ENCODE measurements around the gene RASGEF1C. TPM values are rescaled to one million over a fixed set of nuclear protein-coding genes. Genes with fewer than 3 reads are reported as not detected.

Gene RASGEF1C
- total RNA-seq, 1 donor, result under 0.01 TPM

DNA sequence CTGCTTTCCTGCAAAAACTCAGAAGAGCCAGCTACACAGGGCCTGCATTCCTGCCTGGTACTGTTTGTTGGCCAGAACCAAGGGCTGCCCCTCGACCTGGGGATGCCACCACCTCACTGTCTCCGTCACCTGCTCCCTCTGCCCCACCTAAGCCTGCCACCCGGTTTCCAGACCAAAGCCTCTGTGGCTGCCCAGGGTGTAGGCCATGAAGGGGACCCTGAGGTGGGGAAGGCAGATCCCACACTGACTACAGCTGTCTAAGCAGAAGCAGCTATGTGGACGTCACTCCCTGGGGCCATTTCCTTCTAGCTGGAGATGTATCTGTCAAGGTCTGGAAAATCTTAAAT is 35.8 kb downstream of the RASGEF1C start:
- Histone ChIP-seq H2AFZ (ENCODE audit: low read length) (no peak overlapping the region), H3K4me1 (ENCODE audit: insufficient read depth, low read length) (peaks cover 10% of the 10 kb centered on the region), H3K27ac (ENCODE audit: low read depth, low read length) (no peak overlapping the region), H3K27me3 (ENCODE audit: insufficient read depth, low read length) (peaks cover 14% of the 10 kb centered on the region), H3K9me3 (ENCODE audit: low read depth, low read length) (no peaks in the 10 kb centered on the region), H3K36me3 (ENCODE audit: insufficient read depth, low read length) (no peaks in the 10 kb centered on the region), H3K4me3 (ENCODE audit: insufficient read depth, low read length) (no peak overlapping the region), H4K20me1 (ENCODE audit: insufficient read depth, low read length) (no peaks in the 10 kb centered on the region), H3K79me2 (ENCODE audit: insufficient read depth, low read length) (no peaks in the 10 kb centered on the region), H3K4me2 (ENCODE audit: insufficient read depth, low read length) (no peak overlapping the region)
- TF ChIP-seq, protein P1, sequence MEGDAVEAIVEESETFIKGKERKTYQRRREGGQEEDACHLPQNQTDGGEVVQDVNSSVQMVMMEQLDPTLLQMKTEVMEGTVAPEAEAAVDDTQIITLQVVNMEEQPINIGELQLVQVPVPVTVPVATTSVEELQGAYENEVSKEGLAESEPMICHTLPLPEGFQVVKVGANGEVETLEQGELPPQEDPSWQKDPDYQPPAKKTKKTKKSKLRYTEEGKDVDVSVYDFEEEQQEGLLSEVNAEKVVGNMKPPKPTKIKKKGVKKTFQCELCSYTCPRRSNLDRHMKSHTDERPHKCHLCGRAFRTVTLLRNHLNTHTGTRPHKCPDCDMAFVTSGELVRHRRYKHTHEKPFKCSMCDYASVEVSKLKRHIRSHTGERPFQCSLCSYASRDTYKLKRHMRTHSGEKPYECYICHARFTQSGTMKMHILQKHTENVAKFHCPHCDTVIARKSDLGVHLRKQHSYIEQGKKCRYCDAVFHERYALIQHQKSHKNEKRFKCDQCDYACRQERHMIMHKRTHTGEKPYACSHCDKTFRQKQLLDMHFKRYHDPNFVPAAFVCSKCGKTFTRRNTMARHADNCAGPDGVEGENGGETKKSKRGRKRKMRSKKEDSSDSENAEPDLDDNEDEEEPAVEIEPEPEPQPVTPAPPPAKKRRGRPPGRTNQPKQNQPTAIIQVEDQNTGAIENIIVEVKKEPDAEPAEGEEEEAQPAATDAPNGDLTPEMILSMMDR (IDR thresholded peaks at IDR 0.05; ENCODE audit: extremely low read depth, low read depth, low read length), result no peak
- peak; percentile 59 for DNase-seq (ENCODE audit: insufficient read length, low spot score, missing footprints)

DNA sequence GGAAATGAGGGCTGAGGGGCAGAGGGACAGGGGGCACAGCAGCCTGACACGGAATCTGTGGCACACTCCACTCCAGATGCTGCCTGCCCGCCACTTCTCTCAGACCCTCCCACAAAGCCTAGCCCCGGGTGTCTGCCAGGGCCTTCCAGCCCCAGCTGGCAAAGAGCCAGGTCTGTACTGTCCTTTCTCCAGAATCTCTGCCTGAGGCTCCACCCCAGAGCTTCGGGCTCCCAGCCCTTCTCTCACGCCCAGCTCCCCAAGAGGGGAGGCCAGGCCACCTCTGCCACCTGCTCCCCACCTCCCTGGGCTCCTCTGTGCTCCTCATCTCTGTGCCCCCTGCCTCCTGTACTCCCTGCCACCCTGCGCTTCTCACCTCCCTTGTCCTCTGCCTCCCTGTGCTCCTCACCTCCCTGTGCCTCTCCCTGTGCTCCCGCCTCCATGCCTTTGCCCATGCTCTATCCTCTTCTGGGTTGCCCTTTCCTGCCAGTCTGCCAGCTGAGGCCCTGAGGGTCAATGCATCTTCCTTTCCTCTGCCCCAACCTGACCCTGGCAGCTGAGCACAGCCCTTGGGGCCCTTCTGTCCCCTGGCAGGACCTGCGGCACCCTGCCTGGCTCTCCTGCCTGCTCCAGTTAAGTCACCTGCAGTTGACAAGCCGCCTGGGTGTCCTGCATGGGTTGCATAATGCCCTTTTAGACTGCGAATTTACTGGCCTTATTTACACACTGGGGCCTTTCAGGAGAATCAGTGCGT is 36.4 kb downstream of the RASGEF1C start:
- Histone ChIP-seq H3K9me3 (ENCODE audit: low read depth, low read length) (no peaks in the 10 kb centered on the region), H3K79me2 (ENCODE audit: insufficient read depth, low read length) (no peaks in the 10 kb centered on the region), H4K20me1 (ENCODE audit: insufficient read depth, low read length) (no peaks in the 10 kb centered on the region), H3K36me3 (ENCODE audit: insufficient read depth, low read length) (no peaks in the 10 kb centered on the region), H2AFZ (ENCODE audit: low read length) (no peak overlapping the region), H3K27ac (ENCODE audit: low read depth, low read length) (no peak overlapping the region), H3K4me2 (ENCODE audit: insufficient read depth, low read length) (no peak overlapping the region), H3K4me1 (ENCODE audit: insufficient read depth, low read length) (peaks cover 9% of the 10 kb centered on the region), H3K4me3 (ENCODE audit: insufficient read depth, low read length) (no peak overlapping the region), H3K27me3 (ENCODE audit: insufficient read depth, low read length) (peaks cover 14% of the 10 kb centered on the region)
- TF ChIP-seq, protein P1 (IDR thresholded peaks at IDR 0.05; ENCODE audit: extremely low read depth, low read depth, low read length), result no peak
- DNase-seq (ENCODE audit: insufficient read length, low spot score, missing footprints), result peak; percentile 63

DNA sequence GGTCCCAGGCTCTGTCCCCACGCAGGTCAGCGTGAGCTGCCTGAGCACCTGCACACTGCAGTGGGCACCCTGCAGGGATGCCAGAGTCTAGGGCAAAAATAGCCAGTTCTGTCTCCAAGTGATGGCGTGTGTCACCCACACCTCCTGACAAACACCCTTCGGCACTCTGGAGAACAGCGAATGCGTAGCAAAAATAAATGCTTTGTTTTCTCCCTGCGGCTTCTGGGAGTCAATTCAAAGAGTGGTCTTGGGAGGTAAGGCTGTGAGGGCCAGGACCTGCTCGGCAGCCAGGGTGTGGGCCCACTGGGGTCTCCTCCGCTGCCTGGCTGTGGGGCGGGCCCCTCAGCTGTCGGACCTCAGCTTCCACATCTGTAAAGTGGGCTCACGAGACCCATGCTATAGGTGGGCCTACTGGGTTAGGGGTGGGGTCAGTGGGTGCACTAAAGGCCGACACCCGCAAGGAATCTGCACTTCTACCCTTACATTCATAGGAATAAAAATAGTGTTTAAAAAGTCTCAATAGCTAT is 37.4 kb downstream of the RASGEF1C start:
- Histone ChIP-seq H3K4me1 (ENCODE audit: insufficient read depth, low read length) (peaks cover 6% of the 10 kb centered on the region), H3K79me2 (ENCODE audit: insufficient read depth, low read length) (no peaks in the 10 kb centered on the region), H2AFZ (ENCODE audit: low read length) (no peak overlapping the region), H3K9me3 (ENCODE audit: low read depth, low read length) (no peaks in the 10 kb centered on the region), H3K4me2 (ENCODE audit: insufficient read depth, low read length) (no peak overlapping the region), H3K36me3 (ENCODE audit: insufficient read depth, low read length) (no peaks in the 10 kb centered on the region), H4K20me1 (ENCODE audit: insufficient read depth, low read length) (no peaks in the 10 kb centered on the region), H3K27ac (ENCODE audit: low read depth, low read length) (no peak overlapping the region), H3K4me3 (ENCODE audit: insufficient read depth, low read length) (no peak overlapping the region), H3K27me3 (ENCODE audit: insufficient read depth, low read length) (peaks cover 14% of the 10 kb centered on the region)
- TF ChIP-seq, protein P1 (IDR thresholded peaks at IDR 0.05; ENCODE audit: extremely low read depth, low read depth, low read length), result no peak
- peak; percentile 49 for DNase-seq (ENCODE audit: insufficient read length, low spot score, missing footprints)

DNA sequence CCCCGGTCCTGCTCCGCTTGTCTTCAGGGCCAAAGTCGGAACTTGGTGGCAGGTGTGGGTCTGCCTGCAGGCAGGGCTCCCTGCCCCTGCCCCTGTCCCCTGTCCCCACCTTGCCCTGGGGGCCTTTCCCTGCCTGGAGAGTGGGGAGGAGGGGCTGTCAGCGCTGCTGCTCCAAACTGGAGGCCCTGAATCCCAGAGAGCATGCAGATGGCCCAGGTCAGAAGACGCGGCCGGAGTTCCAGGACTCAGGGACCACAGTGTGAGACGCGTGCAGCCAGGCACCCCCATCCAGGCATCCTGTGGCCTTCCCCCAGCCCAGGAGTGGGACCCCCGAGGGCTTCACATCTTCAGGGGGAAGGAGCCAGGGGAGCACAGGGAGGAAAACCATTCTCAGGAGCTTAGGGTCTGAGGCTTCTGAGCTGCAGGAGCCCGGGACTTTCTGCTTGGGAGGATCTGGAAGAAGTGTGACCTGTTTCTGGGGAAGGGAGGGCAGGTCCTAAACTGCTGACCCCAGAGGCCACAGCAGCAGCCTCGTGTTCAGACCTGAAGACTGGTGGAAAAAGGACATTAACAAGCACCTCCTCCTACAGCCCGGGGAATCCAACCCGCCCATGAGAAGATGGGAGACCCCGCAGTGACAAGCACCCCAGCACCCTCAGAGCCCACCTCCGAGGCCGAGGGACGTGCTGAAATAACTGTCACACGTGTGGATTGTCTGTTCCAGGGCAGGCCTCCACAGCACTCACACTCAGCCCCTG is 38.0 kb downstream of the RASGEF1C start:
- H3K4me2 ChIP-seq (ENCODE audit: insufficient read depth, low read length), result no peak overlapping the region
- H2AFZ ChIP-seq (ENCODE audit: low read length), result no peak overlapping the region
- TF ChIP-seq, protein P1 (IDR thresholded peaks at IDR 0.05; ENCODE audit: extremely low read depth, low read depth, low read length), result no peak
- peaks cover 6% of the 10 kb centered on the region for H3K4me1 ChIP-seq (ENCODE audit: insufficient read depth, low read length)
- H3K27me3 ChIP-seq (ENCODE audit: insufficient read depth, low read length), result peaks cover 14% of the 10 kb centered on the region
- H3K4me3 ChIP-seq (ENCODE audit: insufficient read depth, low read length), result no peak overlapping the region
- H3K36me3 ChIP-seq (ENCODE audit: insufficient read depth, low read length), result no peaks in the 10 kb centered on the region
- DNase-seq (ENCODE audit: insufficient read length, low spot score, missing footprints), result peak; percentile 80
- no peaks in the 10 kb centered on the region for H3K79me2 ChIP-seq (ENCODE audit: insufficient read depth, low read length)
- H3K27ac ChIP-seq (ENCODE audit: low read depth, low read length), result no peak overlapping the region
- H3K9me3 ChIP-seq (ENCODE audit: low read depth, low read length), result no peaks in the 10 kb centered on the region
- no peaks in the 10 kb centered on the region for H4K20me1 ChIP-seq (ENCODE audit: insufficient read depth, low read length)
